OCI-LY7 (cell line): ENCODE measurements around the gene RAB21. TPM values are rescaled to one million over a fixed set of nuclear protein-coding genes. Genes with fewer than 3 reads are reported as not detected.
A peak's percentile ranks its signal among the peaks of the same experiment; 100 is the strongest.

Experiments used
- BruUV-seq: library from RNA; stranded (reverse); fragments of 400-500 nt; replicated peaks from 2 replicates; lab custom pipeline; 2021; lab: Mats Ljungman, UMichigan
- CTCF ChIA-PET: fragments of 300-600 bp; sonication (Branson Sonifier 250); formaldehyde crosslinking; loops from one replicate; lab custom pipeline; 2022; ENCODE audit warnings: antibody characterized with exemption; ENCODE audit not compliant: unreplicated experiment; lab: Charles Lee
- POLR2A ChIA-PET: fragments of 300-600 bp; sonication (Branson Sonifier 250); formaldehyde crosslinking; loops from one replicate; lab custom pipeline; 2022; ENCODE audit warnings: antibody characterized with exemption; lab: Charles Lee
- DNase-seq: peaks from one replicate; pipeline ENCODE4 v3.0.0-alpha.2; 2015; ENCODE audit warnings: low spot score
- H2AFZ ChIP-seq: fragments of 200-600 bp; sonication (generic), shearing (Covaris generic); 2 replicates; pipeline ENCODE4 v1.6.1; 2014; ENCODE audit warnings: mild to moderate bottlenecking, antibody characterized with exemption, low read length, moderate library complexity
- H3K27ac ChIP-seq: fragments of 200-600 bp; sonication (generic); 2 replicates; pipeline ENCODE4 v1.5.1; 2014; ENCODE audit warnings: mixed run types, low read depth, mild to moderate bottlenecking, moderate library complexity, low read length, inconsistent platforms; ENCODE audit not compliant: poor library complexity, severe bottlenecking
- H3K36me3 ChIP-seq: fragments of 200-600 bp; sonication (generic); 2 replicates; pipeline ENCODE4 v1.6.1; 2014; ENCODE audit warnings: mild to moderate bottlenecking, antibody characterized with exemption, low read length, moderate library complexity, mixed read lengths; ENCODE audit not compliant: insufficient read depth
- H3K4me1 ChIP-seq: fragments of 200-600 bp; sonication (generic); 2 replicates; pipeline ENCODE4 v1.5.1; 2014; ENCODE audit warnings: mild to moderate bottlenecking, low read length; ENCODE audit not compliant: insufficient read depth, poor library complexity, severe bottlenecking
- H3K4me2 ChIP-seq: fragments of 200-600 bp; sonication (generic); 2 replicates; pipeline ENCODE4 v1.6.1; 2014; ENCODE audit warnings: mild to moderate bottlenecking, low read length
- H3K4me3 ChIP-seq: fragments of 200-600 bp; sonication (generic); 2 replicates; pipeline ENCODE4 v1.5.1; 2014; ENCODE audit warnings: mild to moderate bottlenecking, low read depth, low read length; ENCODE audit not compliant: poor library complexity, severe bottlenecking
- H3K79me2 ChIP-seq: fragments of 200-600 bp; sonication (generic); 2 replicates; pipeline ENCODE4 v1.6.1; 2016; ENCODE audit warnings: low read depth, mild to moderate bottlenecking, low read length, moderate library complexity, mixed read lengths; ENCODE audit not compliant: insufficient read depth
- H3K9me2 ChIP-seq: fragments of 200-600 bp; sonication (generic); 2 replicates; pipeline ENCODE4 v1.6.1; 2016; ENCODE audit warnings: mild to moderate bottlenecking, low read length, mixed read lengths; ENCODE audit not compliant: insufficient read depth
- H3K9me3 ChIP-seq: fragments of 200-600 bp; sonication (generic); 2 replicates; pipeline ENCODE4 v1.6.1; 2014; ENCODE audit warnings: mild to moderate bottlenecking, mixed run types, low read length, mixed read lengths
- H4K20me1 ChIP-seq: fragments of 200-600 bp; sonication (generic); 2 replicates; pipeline ENCODE4 v1.6.1; 2014; ENCODE audit warnings: mild to moderate bottlenecking, antibody characterized with exemption, low read length, moderate library complexity, mixed read lengths; ENCODE audit not compliant: insufficient read depth
- EZH2phosphoT487 ChIP-seq: fragments of 200-600 bp; sonication (generic); IDR thresholded peaks from 2 replicates; pipeline ENCODE4 v1.6.1; 2018; ENCODE audit warnings: low read depth, borderline replicate concordance, mild to moderate bottlenecking, mixed run types, antibody characterized with exemption, low read length, moderate library complexity, mixed read lengths
- intact Hi-C: fragments of 100-400 bp; cut with micrococcal nuclease; formaldehyde crosslinking; loops from one replicate; pipeline ENCODE4 v1.10.0; 2022; ENCODE audit not compliant: unreplicated experiment
- total RNA-seq, 2 experiments: library from RNA; depleted of rRNA in 1 of 2; stranded (reverse); fragments of >200 nt in 1 of 2; shearing (Covaris generic) in 1 of 2; gene quantifications; 2 replicates each; pipeline ENCODE4 v1.2.3, GENCODE V29; 2014 to 2022
- TF ChIP-seq, protein P1 (sequence below): fragments of 200-600 bp; sonication (generic); conservative IDR thresholded peaks from 2 replicates; pipeline ENCODE4 v1.5.1; 2014; ENCODE audit warnings: mild to moderate bottlenecking, antibody characterized with exemption, low read length, moderate library complexity, mixed read lengths

Gene RAB21
- total RNA-seq, 2 experiments from 2014 or later = 18.2 to 46.6 TPM

DNA sequence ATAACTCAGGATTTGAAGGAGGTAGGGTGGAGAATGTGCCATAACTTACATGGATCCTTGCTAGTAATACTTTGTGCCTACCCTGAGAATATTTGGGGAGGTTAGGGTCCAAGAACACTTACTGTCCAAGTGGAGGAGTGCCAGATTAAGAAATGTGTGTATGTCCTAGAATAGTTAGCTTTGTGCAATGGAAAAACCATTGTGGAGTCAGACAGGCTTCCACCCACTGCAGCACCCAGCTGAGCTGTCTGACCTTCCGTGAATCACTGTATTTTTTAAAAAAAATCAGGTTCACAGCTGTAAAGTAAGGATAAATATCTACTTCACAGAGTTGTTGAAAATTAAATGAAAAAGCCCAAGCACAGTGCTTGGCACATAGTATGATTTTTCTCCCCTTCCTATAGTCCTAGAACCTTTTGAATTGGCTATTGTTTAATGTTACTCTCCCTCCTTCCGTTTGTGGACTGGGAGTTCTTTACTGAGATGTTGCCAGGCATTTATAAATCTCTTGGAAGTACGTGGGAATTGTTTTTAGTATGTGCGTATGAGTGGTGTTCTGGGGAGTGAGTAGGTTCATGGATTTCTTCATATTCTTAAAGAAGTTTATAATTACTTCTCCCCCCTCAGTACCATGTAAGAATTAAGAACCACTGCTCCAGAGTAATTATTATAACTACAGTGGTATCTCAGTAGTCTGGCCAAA, 9.2 kb downstream of the RAB21 start:
- intact Hi-C loops = no loop called here
- H3K36me3 ChIP-seq = peaks cover 81% of the 10 kb centered on the region

DNA sequence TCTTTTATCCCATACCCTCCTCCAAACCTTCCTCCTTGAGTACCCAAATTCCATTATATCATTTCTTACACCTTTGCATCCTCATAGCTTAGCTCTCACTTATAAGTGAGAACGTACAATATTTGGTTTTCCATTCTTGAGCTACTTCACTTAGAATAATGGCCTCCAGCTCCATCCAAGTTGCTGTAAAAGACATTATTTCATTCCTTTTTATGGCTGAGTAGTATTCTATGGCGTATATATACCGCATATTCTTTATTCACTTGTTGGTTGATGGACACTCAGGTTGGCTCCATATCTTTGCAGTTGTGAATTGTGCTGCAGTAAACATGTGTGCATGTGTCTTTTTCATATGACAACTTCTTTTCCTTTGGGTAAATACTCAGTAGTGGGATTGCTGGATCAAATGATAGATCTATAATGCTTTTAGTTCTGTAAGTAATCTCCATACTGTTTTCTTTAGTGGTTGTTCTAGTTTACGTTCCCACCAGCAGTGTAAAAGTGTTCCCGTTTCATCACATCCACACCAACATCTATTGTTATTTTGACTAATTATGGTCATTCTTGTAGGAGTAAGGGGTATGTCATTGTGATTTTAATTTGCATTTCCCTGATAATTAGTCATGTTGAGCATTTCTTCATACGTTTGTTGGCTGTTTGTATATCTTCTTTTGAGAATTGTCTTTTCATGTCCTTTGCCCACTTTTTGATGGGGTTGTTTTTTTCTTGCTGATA, 10.1 kb downstream of the RAB21 start:
- peaks cover 6% of the 10 kb centered on the region; the same call in 1 of the 2 replicates for H4K20me1 ChIP-seq
- H3K9me2 ChIP-seq = no peaks in the 10 kb centered on the region
- H3K36me3 ChIP-seq = peaks cover 75% of the 10 kb centered on the region
- H3K27ac ChIP-seq = no peak overlapping the region
- peaks cover 40% of the 10 kb centered on the region for H3K9me3 ChIP-seq
- TF ChIP-seq, protein P1, sequence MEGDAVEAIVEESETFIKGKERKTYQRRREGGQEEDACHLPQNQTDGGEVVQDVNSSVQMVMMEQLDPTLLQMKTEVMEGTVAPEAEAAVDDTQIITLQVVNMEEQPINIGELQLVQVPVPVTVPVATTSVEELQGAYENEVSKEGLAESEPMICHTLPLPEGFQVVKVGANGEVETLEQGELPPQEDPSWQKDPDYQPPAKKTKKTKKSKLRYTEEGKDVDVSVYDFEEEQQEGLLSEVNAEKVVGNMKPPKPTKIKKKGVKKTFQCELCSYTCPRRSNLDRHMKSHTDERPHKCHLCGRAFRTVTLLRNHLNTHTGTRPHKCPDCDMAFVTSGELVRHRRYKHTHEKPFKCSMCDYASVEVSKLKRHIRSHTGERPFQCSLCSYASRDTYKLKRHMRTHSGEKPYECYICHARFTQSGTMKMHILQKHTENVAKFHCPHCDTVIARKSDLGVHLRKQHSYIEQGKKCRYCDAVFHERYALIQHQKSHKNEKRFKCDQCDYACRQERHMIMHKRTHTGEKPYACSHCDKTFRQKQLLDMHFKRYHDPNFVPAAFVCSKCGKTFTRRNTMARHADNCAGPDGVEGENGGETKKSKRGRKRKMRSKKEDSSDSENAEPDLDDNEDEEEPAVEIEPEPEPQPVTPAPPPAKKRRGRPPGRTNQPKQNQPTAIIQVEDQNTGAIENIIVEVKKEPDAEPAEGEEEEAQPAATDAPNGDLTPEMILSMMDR = no peak
- no peak for TF ChIP-seq EZH2phosphoT487
- DNase-seq = no peak
- BruUV-seq = no TSS peak
- POLR2A ChIA-PET = interaction anchor here (1.0 kb wide), 1 partner anchor 78 kb away, joined by 3 read pairs; no protein-coding TSS in a partner anchor
- intact Hi-C loops = no loop called here
- no peak overlapping the region for H2AFZ ChIP-seq
- H3K79me2 ChIP-seq = peaks cover 100% of the 10 kb centered on the region
- H3K4me1 ChIP-seq = no peaks in the 10 kb centered on the region
- no peak overlapping the region for H3K4me2 ChIP-seq
- CTCF ChIA-PET = no interaction called here
- H3K4me3 ChIP-seq = no peak overlapping the region

More for the DNA sequence above, 9.2 kb downstream of the RAB21 start:
- BruUV-seq = TSS peak; percentile 0
- Histone ChIP-seq H3K4me1 (no peaks in the 10 kb centered on the region), H4K20me1 (peaks cover 6% of the 10 kb centered on the region; the same call in 1 of the 2 replicates), H3K9me2 (no peaks in the 10 kb centered on the region), H3K4me3 (no peak overlapping the region), H3K4me2 (no peak overlapping the region), H3K9me3 (peaks cover 50% of the 10 kb centered on the region), H2AFZ (no peak overlapping the region), H3K27ac (no peak overlapping the region), H3K79me2 (peaks cover 100% of the 10 kb centered on the region)
- ChIA-PET CTCF (interaction anchor here (1.3 kb wide), 1 partner anchor 8 kb away, joined by 3 read pairs; no protein-coding TSS in a partner anchor), POLR2A (interaction anchor here (0.6 to 1.0 kb wide), 6 partner anchors 12 to 356 kb away, joined by 3 to 7 read pairs (median 4); partner anchors contain the start of gene ZFC3H1)
- no peak for DNase-seq
- TF ChIP-seq, protein P1 = no peak
- TF ChIP-seq EZH2phosphoT487 = no peak
